CD4-positive, CD25-positive, alpha-beta regulatory T cell (primary cell): ENCODE results near the gene KCNQ2. TPM values are rescaled to one million over a fixed set of nuclear protein-coding genes. Genes with fewer than 3 reads are reported as not detected.
"Not testable (repeated sequence)": the region's sequence is repeated elsewhere in the genome, so short reads cannot be mapped to it uniquely, and the experiment has no call there.

Experiments
- ATAC-seq, 2 donors: fragments of 150-1000 bp; cut with Tn5 transposase; one replicate each; pipeline ENCODE4 v1.10.0; 2021; ENCODE audit warnings: low read depth in 2 of 2, moderate number of reproducible peaks in 2 of 2, moderate library complexity in 1 of 2
- DNase-seq, 3 donors: peaks; one replicate each; pipeline versions ENCODE4 v3.0.0 to v3.0.0-alpha.2; 2012 to 2022; ENCODE audit warnings: mixed read lengths in 1 of 3
- H3K27ac ChIP-seq: one replicate; pipeline ENCODE4 v1.7.0; 2013; ENCODE audit warnings: mild to moderate bottlenecking, low read length; ENCODE audit not compliant: insufficient read depth, poor library complexity, severe bottlenecking
- H3K27me3 ChIP-seq: one replicate; pipeline ENCODE4 v1.7.0; 2013; ENCODE audit warnings: low read length; ENCODE audit not compliant: control insufficient read depth, insufficient read depth
- H3K36me3 ChIP-seq: one replicate; pipeline ENCODE4 v1.7.0; 2013; ENCODE audit warnings: mild to moderate bottlenecking, low read length, moderate library complexity; ENCODE audit not compliant: control insufficient read depth, insufficient read depth
- H3K4me1 ChIP-seq: 2 replicates; pipeline ENCODE4 v1.7.0; 2013; ENCODE audit warnings: mild to moderate bottlenecking, low read length; ENCODE audit not compliant: insufficient read depth, control insufficient read depth, poor library complexity, severe bottlenecking
- H3K4me3 ChIP-seq: one replicate; pipeline ENCODE4 v1.7.0; 2013; ENCODE audit warnings: low read depth, mild to moderate bottlenecking, low read length, moderate library complexity
- H3K9me3 ChIP-seq, 2 experiments: 1 replicate in 1 of 2; 2 replicates in 1 of 2; pipeline ENCODE4 v1.7.0; 2013; ENCODE audit warnings: low read length in 2 of 2, mild to moderate bottlenecking in 1 of 2, moderate library complexity in 1 of 2; ENCODE audit not compliant: control insufficient read depth in 2 of 2
- H3K27ac Mint-ChIP-seq, 3 donors: one replicate each; pipeline ENCODE4 v1.8.0; 2020 to 2022; ENCODE audit warnings: mild to moderate bottlenecking in 3 of 3, mixed read lengths in 3 of 3, moderate library complexity in 2 of 3
- H3K27me3 Mint-ChIP-seq: one replicate; pipeline ENCODE4 v1.8.0; 2022; ENCODE audit warnings: mild to moderate bottlenecking, mixed read lengths
- H3K36me3 Mint-ChIP-seq: one replicate; pipeline ENCODE4 v1.8.0; 2020; ENCODE audit warnings: mixed read lengths
- H3K4me1 Mint-ChIP-seq, 4 donors: one replicate each; pipeline ENCODE4 v1.8.0; 2020 to 2022; ENCODE audit warnings: mixed read lengths in 4 of 4, mild to moderate bottlenecking in 1 of 4
- H3K4me3 Mint-ChIP-seq, 4 donors: one replicate each; pipeline ENCODE4 v1.8.0; 2020 to 2022; ENCODE audit warnings: mild to moderate bottlenecking in 4 of 4, mixed read lengths in 4 of 4, moderate library complexity in 3 of 4
- H3K9me3 Mint-ChIP-seq, 7 donors: one replicate each; pipeline ENCODE4 v1.8.0; 2020 to 2022; ENCODE audit warnings: mixed read lengths in 7 of 7, mild to moderate bottlenecking in 3 of 7, moderate library complexity in 2 of 7
- polyA plus RNA-seq, 4 donors: library from polyadenylated mRNA; unstranded; fragments of 300-500 nt; fragmentation: Illumina TruSeq; gene quantifications; one replicate each; pipeline ENCODE4 v1.2.3, GENCODE V29; 2021
- total RNA-seq: library from RNA; stranded (reverse); gene quantifications from one replicate; pipeline ENCODE4 v1.2.3, GENCODE V29; 2022

Gene KCNQ2
- total and polyA plus RNA-seq, 5 donors from 2014 or later, result 0.77 to 1.1 (median 0.89) TPM; not detected in 2

- Mint-ChIP-seq H3K9me3 (no peaks in the 10 kb centered on the region), H3K27ac (no peak overlapping the region), H3K4me1 (peaks cover 0 to 3% (median 0%) of the 10 kb centered on the region in 4 donors), H3K27me3 (peaks cover 21% of the 10 kb centered on the region), H3K4me3 (no peak overlapping the region), H3K36me3 (no peaks in the 10 kb centered on the region)
- H3K4me3 ChIP-seq, result no peak overlapping the region
- H3K27me3 ChIP-seq, result no peaks in the 10 kb centered on the region
- no peaks in the 10 kb centered on the region for H3K36me3 ChIP-seq
- ATAC-seq (no peak), DNase-seq (no peak)
- no peaks in the 10 kb centered on the region for H3K9me3 ChIP-seq
- no peaks in the 10 kb centered on the region for H3K4me1 ChIP-seq
- no peak overlapping the region for H3K27ac ChIP-seq
Observed at GRCh38 chr20:63484651-63485403, 12.4 kb upstream of the KCNQ2 start.

DNA sequence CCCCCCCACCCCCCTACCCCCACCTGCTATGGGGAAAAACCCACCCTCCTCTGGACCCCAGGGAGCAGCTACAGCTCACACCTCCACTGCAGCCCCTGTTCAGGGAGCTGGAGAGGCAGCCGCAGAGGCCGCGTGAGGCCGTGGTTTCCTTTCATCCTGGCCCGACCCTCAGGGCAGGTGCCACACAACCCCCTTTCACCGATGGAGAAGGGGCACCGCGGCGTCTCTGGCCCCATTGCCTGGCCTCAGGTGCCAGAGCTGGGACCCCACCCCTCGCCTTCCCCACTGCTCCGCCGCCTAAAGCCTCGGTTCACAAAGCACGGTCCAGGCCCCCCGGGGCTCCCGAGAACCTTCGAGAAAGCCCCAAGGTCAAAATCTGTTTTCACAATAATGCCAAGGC is 11.8 kb upstream of the KCNQ2 start:
- no peaks in the 10 kb centered on the region for H3K27me3 ChIP-seq
- no peak overlapping the region for H3K27ac Mint-ChIP-seq
- H3K27me3 Mint-ChIP-seq, result peaks cover 15% of the 10 kb centered on the region
- no peaks in the 10 kb centered on the region for H3K4me1 ChIP-seq
- H3K9me3 Mint-ChIP-seq, result no peaks in the 10 kb centered on the region
- ATAC-seq, result no peak
- no peak overlapping the region for H3K27ac ChIP-seq
- H3K4me3 Mint-ChIP-seq, result no peak overlapping the region
- H3K4me3 ChIP-seq, result no peak overlapping the region
- DNase-seq, result no peak
- no peaks in the 10 kb centered on the region for H3K9me3 ChIP-seq
- no peaks in the 10 kb centered on the region for H3K36me3 Mint-ChIP-seq
- peaks cover 0 to 3% (median 0%) of the 10 kb centered on the region in 4 donors for H3K4me1 Mint-ChIP-seq
- H3K36me3 ChIP-seq, result no peaks in the 10 kb centered on the region

GRCh38 chr20:63483834-63484233 is 11.4 kb upstream of the KCNQ2 start:
- ATAC-seq (no peak), DNase-seq (no peak)
- Histone ChIP-seq H3K27ac (no peak overlapping the region), H3K9me3 (no peaks in the 10 kb centered on the region), H3K36me3 (no peaks in the 10 kb centered on the region), H3K27me3 (no peaks in the 10 kb centered on the region), H3K4me1 (no peaks in the 10 kb centered on the region), H3K4me3 (no peak overlapping the region)
- no peak overlapping the region for H3K27ac Mint-ChIP-seq
- H3K9me3 Mint-ChIP-seq, result no peaks in the 10 kb centered on the region
- H3K27me3 Mint-ChIP-seq, result peaks cover 14% of the 10 kb centered on the region
- H3K36me3 Mint-ChIP-seq, result no peaks in the 10 kb centered on the region
- no peak overlapping the region for H3K4me3 Mint-ChIP-seq
- peaks cover 0 to 3% (median 0%) of the 10 kb centered on the region in 4 donors for H3K4me1 Mint-ChIP-seq

DNA sequence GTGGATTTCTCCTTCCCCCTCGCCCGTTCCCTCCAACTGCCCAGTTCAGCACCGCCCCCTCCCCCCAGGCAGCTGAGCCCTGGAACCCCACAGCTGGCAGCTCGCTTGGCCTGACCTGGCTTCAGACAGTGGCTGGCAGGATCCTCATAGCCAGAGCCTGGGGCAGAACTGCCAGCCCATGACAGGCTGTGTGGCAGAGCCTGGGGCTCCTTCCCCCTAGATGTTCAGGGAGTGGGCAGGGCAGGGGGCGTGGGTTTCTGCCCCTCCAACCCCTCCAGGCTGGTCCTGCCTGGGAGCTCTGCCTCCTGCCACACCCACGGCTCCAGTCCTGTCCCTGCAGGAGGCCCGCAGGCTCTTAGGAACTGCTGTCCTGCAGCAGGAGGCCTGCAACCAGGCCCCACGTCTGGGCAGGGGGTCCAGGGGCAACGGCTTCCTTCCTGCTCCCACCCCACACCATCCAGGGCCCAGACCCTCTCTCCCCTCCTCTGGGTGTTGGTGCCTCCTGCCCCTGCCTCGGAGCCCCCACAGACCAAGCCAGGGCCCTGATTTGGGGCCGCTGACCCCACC is 9.6 kb upstream of the KCNQ2 start:
- Mint-ChIP-seq H3K4me1 (peaks cover 0 to 3% (median 0%) of the 10 kb centered on the region in 4 donors), H3K27me3 (peaks cover 24% of the 10 kb centered on the region), H3K4me3 (no peak overlapping the region), H3K27ac (no peak overlapping the region), H3K36me3 (no peaks in the 10 kb centered on the region), H3K9me3 (no peaks in the 10 kb centered on the region)
- Histone ChIP-seq H3K9me3 (no peaks in the 10 kb centered on the region), H3K4me1 (no peaks in the 10 kb centered on the region), H3K36me3 (no peaks in the 10 kb centered on the region), H3K27ac (no peak overlapping the region), H3K27me3 (no peaks in the 10 kb centered on the region), H3K4me3 (no peak overlapping the region)
- DNase-seq (no peak), ATAC-seq (no peak)

GRCh38 chr20:63481503-63481902 is 9.0 kb upstream of the KCNQ2 start:
- no peak for DNase-seq
- H3K36me3 ChIP-seq, result no peaks in the 10 kb centered on the region
- Mint-ChIP-seq H3K4me3 (no peak overlapping the region), H3K36me3 (no peaks in the 10 kb centered on the region), H3K27ac (no peak overlapping the region), H3K27me3 (peaks cover 30% of the 10 kb centered on the region), H3K4me1 (peaks cover 0 to 3% (median 0%) of the 10 kb centered on the region in 4 donors), H3K9me3 (no peaks in the 10 kb centered on the region)
- H3K27ac ChIP-seq, result no peak overlapping the region
- H3K9me3 ChIP-seq, result no peaks in the 10 kb centered on the region
- H3K27me3 ChIP-seq, result no peaks in the 10 kb centered on the region
- no peaks in the 10 kb centered on the region for H3K4me1 ChIP-seq
- no peak for ATAC-seq
- no peak overlapping the region for H3K4me3 ChIP-seq

GRCh38 chr20:63479695-63480419 is 7.4 kb upstream of the KCNQ2 start:
- H3K4me1 Mint-ChIP-seq, H3K4me1 ChIP-seq, H3K36me3 ChIP-seq, ATAC-seq, H3K4me3 ChIP-seq, H3K27ac Mint-ChIP-seq, H3K27ac ChIP-seq, H3K9me3 ChIP-seq, H3K36me3 Mint-ChIP-seq, DNase-seq, H3K9me3 Mint-ChIP-seq, H3K27me3 ChIP-seq, H3K4me3 Mint-ChIP-seq: not testable (repeated sequence)
- peaks cover 46% of the 10 kb centered on the region for H3K27me3 Mint-ChIP-seq

GRCh38 chr20:63478346-63479302 is 6.2 kb upstream of the KCNQ2 start:
- H3K27me3 Mint-ChIP-seq, result peaks cover 54% of the 10 kb centered on the region
- ATAC-seq (no peak), DNase-seq (no peak)
- Histone ChIP-seq H3K36me3 (no peaks in the 10 kb centered on the region), H3K4me3 (no peak overlapping the region), H3K9me3 (no peaks in the 10 kb centered on the region), H3K27ac (no peak overlapping the region), H3K27me3 (no peaks in the 10 kb centered on the region), H3K4me1 (no peaks in the 10 kb centered on the region)
- no peak overlapping the region for H3K27ac Mint-ChIP-seq
- no peak overlapping the region for H3K4me3 Mint-ChIP-seq
- no peaks in the 10 kb centered on the region for H3K9me3 Mint-ChIP-seq
- peaks cover 0 to 6% (median 0%) of the 10 kb centered on the region in 4 donors for H3K4me1 Mint-ChIP-seq
- no peaks in the 10 kb centered on the region for H3K36me3 Mint-ChIP-seq
